HEK293T (cell line): ENCODE results near the gene FAM222A.

Source experiments
- ARNT ChIP-seq: fragments of 450-650 bp; IDR thresholded peaks from 2 replicates; pipeline ENCODE4 v1.6.1; 2017; ENCODE audit warnings: mild to moderate bottlenecking
- BHLHE40 ChIP-seq: fragments of 450-650 bp; IDR thresholded peaks from 2 replicates; pipeline ENCODE4 v1.6.1; 2016; ENCODE audit warnings: mild to moderate bottlenecking, moderate library complexity, borderline replicate concordance
- CTBP1 ChIP-seq: fragments of 450-650 bp; IDR thresholded peaks from 2 replicates; pipeline ENCODE4 v1.6.1; 2016; ENCODE audit warnings: borderline replicate concordance
- ELF4 ChIP-seq: fragments of 450-650 bp; IDR thresholded peaks from 2 replicates; pipeline ENCODE4 v1.6.1; 2017; ENCODE audit warnings: antibody characterized with exemption
- FOXA1 ChIP-seq: fragments of 450-650 bp; IDR thresholded peaks from 2 replicates; pipeline ENCODE4 v1.6.1; 2016; ENCODE audit warnings: mild to moderate bottlenecking
- FOXK2 ChIP-seq: fragments of 450-650 bp; IDR thresholded peaks from 2 replicates; pipeline ENCODE4 v1.6.1; 2016; ENCODE audit warnings: mild to moderate bottlenecking
- FOXM1 ChIP-seq: fragments of 450-650 bp; IDR thresholded peaks from 2 replicates; pipeline ENCODE4 v1.6.1; 2017; ENCODE audit warnings: mild to moderate bottlenecking, borderline replicate concordance
- HDGF ChIP-seq: fragments of 450-650 bp; IDR thresholded peaks from 2 replicates; pipeline ENCODE4 v1.6.1; 2017; ENCODE audit warnings: antibody characterized with exemption, borderline replicate concordance
- L3MBTL2 ChIP-seq: fragments of 450-650 bp; conservative IDR thresholded peaks from 2 replicates; pipeline ENCODE4 v1.6.1; 2016; ENCODE audit warnings: mild to moderate bottlenecking
- SP1 ChIP-seq: fragments of 450-650 bp; IDR thresholded peaks from 2 replicates; pipeline ENCODE4 v1.6.1; 2017
- TARDBP ChIP-seq: fragments of 450-650 bp; IDR thresholded peaks from 2 replicates; pipeline ENCODE4 v1.6.1; 2016
- ZNF384 ChIP-seq: fragments of 450-650 bp; IDR thresholded peaks from 2 replicates; pipeline ENCODE4 v1.6.1; 2016

DNA sequence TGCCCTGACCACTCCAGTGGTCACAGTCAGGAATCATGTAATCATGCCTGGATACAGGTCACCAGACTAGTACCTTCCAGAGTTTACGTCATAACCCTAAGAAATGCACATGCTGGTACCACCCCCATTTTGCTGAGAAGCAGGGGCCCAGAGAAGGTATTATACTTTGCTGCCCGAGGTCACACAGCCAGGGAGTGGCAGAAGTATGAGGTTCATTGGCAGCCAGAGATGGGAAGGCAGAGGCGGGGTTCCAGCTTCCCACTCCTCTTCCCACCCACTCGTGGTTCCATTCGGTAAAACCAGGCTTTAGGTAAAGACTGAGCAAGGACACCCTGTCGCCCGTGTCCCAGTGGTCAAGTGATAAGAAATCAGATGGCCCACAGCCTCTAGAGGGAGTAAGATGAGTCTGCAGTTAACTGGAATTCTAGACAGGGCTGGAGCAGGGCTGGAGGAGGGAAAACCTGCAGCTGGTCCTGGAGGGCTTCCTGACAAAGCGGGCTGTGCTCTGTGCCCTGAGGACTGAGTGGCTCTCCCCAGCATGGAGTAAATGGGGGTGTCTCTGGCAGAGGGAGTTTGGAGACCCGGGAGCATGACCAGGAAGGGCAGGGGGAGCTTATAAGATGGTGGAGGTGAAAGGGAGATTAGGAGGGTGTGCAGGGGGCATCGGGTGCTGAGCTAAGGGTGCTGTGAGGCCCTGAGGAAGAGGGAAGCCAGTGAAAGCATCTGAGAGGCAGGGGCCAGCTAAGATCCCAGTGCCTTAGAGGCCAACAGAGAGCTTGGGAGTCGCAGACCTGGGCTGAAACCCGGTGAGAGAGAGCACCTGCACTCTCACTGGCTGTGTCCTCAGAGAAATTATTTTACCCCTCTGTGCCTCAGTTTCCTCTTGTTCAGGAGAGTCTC, 5.7 kb downstream of the FAM222A start:
- TF ChIP-seq TARDBP (no peak), SP1 (no peak), ELF4 (no peak), L3MBTL2 (no peak), FOXK2 (no peak), FOXM1 (no peak), HDGF (no peak), FOXA1 (no peak), BHLHE40 (no peak), ARNT (no peak), CTBP1 (no peak), ZNF384 (no peak)
